GM12872 (cell line): ENCODE data around the gene RNF148.

Experiments used
- TF ChIP-seq, protein P1 (sequence below): IDR thresholded peaks from 3 replicates; pipeline ENCODE4 v1.5.1; 2011; ENCODE audit warnings: low read depth, mild to moderate bottlenecking, low read length, moderate library complexity; ENCODE audit not compliant: insufficient read depth

Gene RNF148, protein sequence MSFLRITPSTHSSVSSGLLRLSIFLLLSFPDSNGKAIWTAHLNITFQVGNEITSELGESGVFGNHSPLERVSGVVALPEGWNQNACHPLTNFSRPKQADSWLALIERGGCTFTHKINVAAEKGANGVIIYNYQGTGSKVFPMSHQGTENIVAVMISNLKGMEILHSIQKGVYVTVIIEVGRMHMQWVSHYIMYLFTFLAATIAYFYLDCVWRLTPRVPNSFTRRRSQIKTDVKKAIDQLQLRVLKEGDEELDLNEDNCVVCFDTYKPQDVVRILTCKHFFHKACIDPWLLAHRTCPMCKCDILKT

DNA sequence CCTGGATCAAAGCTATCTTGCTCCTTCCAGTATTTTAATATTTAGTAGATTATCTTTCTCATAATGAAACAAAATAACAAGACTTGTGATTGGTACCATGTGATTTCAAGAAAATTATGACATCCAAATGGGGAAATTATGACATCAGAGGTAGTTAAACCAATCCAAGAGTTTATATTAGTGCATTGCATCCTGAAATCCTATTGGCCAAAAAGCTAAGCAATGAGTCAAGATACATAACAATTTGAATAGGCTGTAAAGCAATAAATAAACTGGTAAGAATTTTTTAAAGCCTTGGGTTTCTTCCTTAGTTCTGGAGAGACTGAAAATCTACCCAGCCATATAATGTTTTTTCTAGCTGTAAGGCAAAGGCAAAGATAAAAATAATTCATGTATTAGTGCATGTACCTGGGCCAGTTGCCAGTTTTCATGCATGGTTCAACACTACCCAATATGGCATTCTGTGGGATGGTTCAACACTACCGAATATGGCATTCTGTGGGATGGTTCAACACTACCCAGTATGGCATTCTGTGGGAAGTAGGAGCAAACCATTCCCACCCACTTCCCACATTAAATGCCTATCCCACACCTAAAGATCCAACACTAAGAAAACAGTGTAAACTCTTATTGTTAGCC lies at the start of gene RNF148:
Gene RNF148 (minus strand): TSS at position 51 of the 639 bp plus-strand sequence. CDS start 172 bp downstream, outside the sequence.
- TF ChIP-seq, protein P1, sequence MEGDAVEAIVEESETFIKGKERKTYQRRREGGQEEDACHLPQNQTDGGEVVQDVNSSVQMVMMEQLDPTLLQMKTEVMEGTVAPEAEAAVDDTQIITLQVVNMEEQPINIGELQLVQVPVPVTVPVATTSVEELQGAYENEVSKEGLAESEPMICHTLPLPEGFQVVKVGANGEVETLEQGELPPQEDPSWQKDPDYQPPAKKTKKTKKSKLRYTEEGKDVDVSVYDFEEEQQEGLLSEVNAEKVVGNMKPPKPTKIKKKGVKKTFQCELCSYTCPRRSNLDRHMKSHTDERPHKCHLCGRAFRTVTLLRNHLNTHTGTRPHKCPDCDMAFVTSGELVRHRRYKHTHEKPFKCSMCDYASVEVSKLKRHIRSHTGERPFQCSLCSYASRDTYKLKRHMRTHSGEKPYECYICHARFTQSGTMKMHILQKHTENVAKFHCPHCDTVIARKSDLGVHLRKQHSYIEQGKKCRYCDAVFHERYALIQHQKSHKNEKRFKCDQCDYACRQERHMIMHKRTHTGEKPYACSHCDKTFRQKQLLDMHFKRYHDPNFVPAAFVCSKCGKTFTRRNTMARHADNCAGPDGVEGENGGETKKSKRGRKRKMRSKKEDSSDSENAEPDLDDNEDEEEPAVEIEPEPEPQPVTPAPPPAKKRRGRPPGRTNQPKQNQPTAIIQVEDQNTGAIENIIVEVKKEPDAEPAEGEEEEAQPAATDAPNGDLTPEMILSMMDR = no peak

DNA sequence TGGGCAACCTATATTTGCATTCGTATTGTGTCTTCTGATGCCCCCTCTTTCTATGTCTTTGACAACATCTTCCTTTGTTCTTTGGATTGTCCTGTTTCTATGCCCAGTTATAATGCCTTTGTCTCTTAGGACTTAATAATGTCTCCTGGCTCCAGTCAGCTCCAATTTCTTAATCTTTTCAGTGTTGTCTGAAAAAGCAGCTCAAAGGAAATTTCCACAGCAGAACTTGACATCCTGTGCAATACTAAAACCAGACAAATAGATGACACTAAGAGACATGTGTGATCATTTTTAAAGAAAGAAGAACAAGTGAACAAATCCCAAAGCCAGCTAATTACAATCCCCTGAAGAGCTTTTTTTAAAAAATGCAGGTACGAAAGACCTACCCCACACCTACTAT lies 47.7 kb upstream of the RNF148 start:
- TF ChIP-seq, protein P1 = no peak

DNA sequence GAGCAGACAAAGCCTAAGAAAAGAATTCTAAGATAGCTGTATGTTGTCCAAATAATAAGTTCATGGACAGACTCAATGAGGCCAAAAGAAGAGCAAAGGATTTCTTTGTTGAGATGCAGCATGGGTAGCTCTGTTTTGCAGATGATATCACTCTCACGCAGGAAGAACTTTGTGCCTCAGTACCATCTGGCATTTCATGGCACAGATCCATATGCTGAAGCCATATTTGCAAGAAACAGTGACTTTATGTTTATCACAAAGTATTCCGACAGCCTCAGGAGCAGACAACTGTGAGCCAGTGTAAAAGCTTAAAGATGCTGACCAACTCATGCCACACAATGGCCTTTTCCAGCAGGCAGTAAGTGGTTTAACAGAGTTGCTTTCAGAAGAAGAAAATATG lies 45.5 kb upstream of the RNF148 start:
- TF ChIP-seq, protein P1 = no peak

DNA sequence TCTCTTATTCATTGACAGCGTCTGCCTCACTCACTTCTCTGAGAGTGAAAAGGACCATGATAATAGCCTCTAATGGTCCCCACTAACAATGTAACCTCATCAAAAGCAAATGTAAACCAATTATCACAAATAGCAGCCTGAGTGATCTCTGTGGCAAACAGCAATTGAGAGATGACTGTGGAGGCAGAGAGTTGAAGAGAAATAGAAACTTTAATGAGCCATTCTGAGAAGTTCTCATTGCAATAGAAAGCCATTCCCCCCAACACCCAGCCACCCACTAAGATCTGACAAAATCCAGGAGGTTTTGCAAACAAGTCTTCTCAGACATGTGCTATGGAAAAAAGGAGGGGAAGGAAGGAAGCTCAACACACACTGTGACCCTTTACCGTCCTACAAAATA lies 44.2 kb upstream of the RNF148 start:
- TF ChIP-seq, protein P1 = no peak

DNA sequence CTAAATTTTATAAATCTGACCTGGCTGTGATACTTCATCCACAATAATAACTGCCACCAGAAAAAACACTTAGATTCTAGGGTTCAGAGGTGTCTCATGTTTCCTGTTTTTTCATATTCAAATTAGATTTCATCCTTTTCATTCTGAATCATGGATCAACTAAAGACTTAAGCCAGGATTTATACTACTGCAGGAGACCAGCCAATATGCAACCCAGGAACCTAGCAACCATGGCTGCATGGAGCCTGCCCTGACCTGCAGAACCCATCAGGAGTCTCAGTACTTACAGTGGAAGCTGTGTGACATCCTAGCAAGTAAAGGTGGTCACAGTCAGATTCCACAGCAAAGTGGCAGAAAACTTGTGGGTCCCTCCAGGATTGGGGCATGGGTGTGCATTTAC lies 40.5 kb upstream of the RNF148 start:
- TF ChIP-seq, protein P1 = no peak

DNA sequence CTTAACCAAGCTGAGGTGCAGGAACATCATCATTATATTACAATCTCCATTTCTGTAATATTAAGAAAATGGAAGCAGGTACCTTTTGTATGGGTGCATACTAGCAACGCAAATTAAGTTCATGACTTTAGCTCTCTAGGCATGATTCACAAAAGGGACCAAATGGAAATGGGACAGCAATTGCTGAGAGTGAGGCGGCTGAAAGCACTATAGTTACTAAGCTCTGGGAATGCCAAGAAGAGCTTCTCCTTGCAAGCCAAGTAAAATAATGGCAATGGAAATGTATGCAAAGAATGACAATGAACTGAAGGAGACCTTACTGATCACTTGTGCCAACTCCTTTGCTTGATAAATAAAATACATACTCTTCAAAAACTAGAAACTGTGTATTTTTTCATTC lies 36.2 kb upstream of the RNF148 start:
- TF ChIP-seq, protein P1 = no peak

DNA sequence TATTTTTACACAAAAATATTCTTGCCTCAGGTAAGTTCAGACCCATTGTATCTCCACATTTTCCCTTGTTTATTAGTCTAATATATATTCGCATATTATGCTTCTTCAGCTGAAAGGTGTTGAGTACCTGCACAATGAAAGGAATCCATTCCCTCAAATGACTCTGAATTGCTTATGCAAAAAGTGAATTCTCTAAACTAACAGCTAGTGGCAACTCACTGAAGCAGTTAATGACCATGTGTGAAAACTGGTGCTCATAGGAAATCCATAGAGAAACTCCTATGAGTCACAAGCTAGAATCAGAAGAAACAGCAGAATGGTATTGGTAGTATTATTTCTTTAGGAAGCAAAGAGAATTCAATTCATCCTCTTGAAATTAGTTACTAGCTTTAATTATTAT lies 33.5 kb upstream of the RNF148 start:
- TF ChIP-seq, protein P1 = no peak
